DMS114 treated with DMSO at 0.1 percent for 48 hours (cell line): ENCODE data around the gene CIAO2A.
"Not testable (repeated sequence)": the region's sequence is repeated elsewhere in the genome, so short reads cannot be mapped to it uniquely, and the experiment has no call there.

Experiments
- DNase-seq: peaks from one replicate; lab custom pipeline; 2025; ENCODE audit not compliant: unreplicated experiment; lab: John Stamatoyannopoulos, UW

The CIAO2A gene

DNA sequence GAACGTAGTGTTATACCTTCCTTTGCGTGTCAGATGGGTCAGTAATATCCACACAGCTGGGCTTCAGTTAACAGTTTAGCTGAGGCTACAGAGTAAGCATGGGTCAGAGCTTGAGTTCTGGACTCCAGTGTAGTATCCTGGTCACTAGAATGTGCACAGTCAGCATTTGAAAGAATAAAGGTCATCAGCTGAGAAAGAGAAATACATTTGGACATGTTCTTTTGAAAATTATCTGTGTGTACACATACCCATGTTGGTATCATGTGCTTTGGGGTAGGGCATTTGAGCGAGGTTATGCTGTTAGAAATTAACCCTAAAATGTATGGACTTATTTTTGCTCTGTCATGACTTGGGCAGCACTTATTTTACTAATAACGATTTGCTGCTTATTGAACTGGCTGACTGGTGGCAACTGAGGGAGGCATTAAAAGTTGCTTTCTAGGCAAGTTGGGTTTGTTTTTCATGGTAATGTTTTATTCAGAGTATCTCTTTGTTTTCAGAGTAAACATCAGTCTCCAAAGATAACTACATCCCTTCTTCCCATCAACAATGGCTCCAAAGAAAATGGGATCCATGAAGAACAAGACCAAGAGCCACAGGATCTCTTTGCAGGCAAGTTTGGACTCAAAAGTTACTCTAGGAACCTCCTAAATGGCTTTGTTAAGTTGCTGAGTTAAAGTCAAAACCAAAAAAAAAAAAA is 18.6 kb upstream of the CIAO2A start:
- DNase-seq, result no peak

DNA sequence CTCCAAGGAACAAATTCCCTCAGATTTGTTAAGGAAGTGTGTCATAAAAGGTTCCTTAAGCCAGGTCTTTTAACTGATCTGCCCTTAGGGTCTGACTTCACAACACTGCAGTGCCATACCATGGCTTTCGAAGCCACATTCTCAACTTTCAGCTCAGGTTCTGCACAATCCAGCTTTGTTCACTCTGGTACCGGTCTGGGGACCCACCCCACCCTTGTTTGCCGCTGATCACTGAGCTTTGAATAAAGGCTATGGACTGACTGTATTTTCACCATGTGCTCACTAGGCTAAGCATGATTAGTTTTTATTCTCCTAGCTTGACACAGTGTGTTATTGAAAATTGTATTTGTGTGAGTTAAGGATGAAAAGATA is 18.0 kb upstream of the CIAO2A start:
- DNase-seq, result no peak

DNA sequence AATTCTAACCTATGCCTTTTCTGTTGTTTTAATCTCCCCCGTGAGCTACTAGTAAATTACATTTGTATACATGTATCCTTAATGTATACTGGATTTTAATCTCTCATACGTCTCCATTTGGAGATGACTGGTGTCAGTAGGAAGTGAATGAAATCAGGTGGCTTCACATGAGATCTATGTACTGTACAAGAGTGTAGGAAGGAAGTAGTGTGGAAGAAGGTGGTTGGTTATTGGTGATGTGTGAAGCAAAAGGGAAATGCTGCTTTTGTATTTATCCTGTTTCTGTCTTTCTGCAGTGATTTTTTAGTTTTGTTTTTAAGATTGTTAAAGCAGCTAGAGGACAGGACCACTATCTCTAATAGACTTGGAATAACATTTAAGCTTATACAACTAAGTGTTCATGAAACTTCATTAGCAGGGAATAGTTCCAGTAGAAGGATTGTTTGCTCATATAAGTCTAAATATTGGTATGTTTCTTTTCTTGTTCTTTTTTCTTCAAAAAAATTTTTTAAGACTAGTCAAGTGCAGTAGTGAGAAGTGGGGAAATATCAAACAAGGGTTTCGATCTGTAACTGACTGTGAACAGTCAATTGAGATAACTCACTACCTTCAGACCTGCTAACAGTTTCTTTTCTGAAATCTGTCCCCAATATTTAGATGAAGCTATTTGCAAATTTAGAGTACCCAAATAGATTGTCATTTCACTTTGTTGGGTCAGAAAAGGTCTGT is 17.5 kb upstream of the CIAO2A start:
- no peak for DNase-seq

DNA sequence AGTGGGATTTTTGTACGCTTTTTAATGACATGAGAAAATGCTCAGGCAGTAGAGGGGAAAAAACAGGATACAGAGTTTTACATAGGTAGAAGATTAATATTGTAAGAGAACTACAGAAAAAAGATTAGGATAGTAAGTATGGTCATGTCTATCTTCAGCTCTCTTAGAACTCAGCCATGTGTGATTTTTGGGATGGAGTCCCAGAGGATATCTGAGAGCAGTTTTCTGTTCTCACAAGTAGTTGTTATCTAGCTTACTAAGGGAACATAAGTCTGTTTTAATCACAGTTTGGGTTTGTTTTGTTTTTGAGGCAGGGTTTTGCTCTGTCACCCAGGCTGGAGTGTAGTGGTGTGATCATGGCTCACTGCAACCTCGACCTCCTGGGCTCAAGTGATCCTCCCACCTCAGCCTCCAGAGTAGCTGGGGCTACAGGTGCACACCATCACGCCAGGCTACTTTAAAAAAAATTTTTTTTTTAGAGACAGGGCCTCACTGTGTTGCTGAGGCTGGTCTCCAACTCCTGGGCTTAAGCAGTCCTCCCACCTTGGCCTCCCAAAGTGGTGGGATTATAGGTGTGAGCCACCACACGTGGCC is 16.6 kb upstream of the CIAO2A start:
- not testable (repeated sequence) for DNase-seq

DNA sequence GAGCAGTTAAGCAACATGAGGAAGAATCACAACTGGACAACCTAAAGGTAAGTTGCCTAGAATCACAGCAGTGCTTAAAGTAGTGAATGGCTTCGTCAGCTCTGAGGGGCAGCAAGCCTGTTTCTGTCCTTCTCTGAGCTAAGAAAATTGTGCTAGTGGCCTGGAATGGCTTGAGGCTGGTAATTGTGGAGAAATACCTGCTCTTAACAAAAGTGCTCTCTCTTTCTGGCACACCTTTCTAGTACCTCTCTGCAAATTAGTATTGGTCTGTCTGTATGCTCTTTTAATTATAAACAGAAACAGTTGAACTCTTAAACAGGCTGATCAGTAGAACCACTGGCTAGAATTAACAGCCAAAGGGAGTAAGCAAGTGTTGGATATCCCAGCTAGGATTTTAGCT is 13.7 kb upstream of the CIAO2A start:
- DNase-seq, result no peak

DNA sequence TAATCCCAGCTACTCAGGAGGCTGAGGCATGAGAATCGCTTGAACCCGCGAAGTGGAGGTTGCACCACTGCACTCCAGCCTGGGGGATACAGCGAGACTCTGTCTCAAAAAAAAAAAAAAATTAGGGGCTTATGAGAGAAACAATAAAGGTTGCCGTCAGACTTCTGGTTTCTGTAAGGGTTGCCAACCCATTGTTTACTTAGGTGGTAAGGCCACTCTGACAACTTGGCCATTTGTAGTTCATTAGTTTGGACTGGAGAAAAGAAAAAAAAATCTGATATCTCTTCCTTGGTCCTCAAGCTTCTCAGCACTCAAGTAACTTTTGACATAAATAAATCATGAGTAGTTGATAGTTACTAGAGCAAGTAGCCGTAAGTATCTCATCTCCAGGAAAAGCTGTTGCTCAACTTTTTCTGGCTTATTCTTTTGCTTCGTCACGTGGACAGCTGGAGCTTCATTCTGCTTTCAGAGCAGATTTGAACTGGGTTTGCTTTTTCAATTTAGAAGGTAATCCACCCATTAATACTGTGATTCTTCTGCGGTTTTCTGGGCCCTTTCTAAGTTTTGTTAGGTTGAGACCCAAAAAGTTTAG is 11.6 kb upstream of the CIAO2A start:
- no peak for DNase-seq

DNA sequence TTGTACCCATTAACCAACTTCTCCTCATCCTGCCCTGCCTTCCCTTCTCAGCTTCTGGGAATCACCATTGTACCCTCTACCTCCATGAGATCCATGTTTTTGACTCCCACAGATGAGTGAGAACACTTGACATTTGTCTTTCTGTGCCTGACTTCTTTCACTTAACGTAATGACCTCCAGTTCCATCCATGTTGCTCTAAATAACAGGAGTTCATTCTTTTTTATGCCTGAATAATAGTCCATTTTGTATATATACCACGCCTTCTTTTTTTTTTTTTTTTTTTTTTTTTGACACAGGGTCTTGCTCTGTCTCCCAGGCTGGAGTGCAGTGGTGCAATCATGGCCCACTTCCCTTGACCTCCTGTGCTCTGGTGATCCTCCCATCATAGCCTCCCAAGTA is 8.9 kb upstream of the CIAO2A start:
- DNase-seq, result no peak

DNA sequence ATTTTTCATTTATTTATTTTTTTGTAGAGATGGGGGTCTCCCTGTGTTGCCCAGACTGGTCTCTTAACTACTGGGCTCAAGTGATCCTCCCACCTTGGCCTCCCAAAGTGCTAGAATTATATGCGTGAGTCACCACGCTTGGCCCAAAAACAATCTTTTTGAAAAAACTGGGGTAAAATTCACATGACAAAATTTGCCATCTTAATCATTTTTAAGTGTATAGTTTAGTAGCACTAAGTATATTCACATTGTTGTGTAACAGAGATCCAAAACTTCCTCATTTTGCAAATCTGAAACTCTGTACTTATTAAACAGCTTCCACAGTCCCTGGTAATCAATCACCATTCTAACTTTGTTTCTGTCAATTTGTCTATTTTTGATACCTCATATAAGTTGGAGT is 7.3 kb upstream of the CIAO2A start:
- no peak for DNase-seq

DNA sequence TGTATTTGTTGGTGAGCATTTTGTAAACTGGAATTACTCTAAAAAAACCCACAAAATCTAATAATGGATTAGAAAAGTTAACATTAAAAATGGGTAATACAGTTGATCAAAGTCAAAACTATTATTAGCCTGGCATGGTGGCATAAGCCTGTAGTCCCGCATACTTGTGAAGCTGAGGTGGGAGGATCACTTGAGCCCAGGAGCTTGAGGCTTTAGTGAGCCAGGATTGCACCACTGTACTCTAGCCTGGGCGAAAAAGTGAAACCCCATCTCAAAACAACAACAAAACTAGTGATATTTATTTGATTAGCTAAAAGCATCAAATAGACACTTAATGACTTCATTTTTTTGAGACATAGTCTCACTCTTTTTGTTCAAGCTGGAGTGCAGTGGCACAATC is 5.7 kb upstream of the CIAO2A start:
- DNase-seq, result no peak

DNA sequence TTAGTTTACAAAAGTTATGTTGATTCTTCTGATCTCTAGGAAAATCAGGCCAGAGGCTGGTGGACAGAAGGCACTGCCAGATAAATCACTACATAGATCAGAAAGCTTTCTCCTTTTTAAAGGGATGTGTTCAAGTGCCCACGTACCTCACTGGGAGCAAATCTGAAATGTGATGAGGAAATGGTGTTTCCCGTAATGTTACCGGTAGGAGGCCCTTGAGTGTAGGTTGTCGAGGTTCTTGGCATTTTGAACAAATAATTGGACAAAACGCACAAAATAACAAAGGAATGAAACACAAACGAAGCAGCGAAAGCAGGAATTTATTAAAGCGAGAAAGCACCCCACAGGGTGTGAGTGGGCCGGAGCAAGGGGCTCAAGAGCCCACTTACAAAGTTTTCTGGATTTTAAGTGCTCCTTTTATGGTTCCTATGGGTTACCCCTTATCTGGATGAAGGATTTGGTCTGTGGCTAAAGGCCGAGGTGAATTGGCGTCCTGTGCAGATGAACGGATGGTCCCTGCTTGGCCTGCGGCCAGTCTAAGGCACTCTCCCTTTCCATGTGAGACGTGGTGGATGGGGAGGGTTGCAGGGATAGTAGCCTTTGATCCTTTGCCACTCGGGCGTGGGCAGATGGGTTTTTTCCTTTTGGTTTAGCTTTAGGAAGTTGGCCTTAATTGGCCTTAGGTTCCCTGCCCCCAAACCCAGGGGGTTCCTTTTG is 3.2 kb upstream of the CIAO2A start:
- DNase-seq, result peak; percentile 39

DNA sequence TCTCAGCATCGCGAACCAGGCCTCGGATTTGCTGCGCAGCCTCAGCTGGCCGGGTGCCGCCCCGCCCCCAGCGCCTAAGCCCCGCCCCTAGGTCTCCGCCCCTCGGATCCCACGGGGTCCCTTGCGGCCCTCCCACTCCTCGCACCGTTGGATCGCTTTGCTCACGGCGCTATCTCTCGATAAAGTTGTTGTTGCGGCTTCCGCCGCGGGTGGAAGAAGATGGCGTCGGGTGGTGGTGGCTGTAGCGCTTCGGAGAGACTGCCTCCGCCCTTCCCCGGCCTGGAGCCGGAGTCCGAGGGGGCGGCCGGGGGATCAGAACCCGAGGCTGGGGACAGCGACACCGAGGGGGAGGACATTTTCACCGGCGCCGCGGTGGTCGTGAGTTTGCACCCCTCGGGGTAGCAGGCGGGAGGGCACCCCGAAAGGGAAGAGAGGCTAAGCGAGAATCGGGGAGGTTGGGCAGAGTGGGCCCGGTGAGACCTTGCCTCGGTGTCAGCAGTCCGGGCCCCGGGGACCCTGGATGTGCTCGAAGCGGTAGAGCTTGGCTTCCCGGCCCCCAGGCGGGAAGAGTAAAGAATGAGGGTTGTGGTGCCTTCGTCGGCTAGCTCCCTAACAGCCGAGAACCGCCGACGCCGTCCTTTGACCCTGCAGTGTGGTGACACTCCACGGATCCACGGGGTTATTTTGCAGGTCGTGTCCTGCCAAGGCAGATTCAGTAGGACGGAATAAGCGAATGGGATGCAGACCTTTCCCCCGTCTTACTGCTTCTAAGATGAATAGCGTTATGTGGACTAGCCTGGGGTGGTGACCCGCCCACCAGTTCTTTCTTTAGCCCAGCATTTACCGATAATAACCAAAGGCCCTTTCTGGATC is 2.4 kb upstream of the CIAO2A start, which contains the start of gene SNX1:
Gene SNX1 (plus strand): TSS at position 188 of the 873 bp plus-strand sequence. CDS start 32 bp downstream, at position 220.
- DNase-seq, result peak; percentile 92

DNA sequence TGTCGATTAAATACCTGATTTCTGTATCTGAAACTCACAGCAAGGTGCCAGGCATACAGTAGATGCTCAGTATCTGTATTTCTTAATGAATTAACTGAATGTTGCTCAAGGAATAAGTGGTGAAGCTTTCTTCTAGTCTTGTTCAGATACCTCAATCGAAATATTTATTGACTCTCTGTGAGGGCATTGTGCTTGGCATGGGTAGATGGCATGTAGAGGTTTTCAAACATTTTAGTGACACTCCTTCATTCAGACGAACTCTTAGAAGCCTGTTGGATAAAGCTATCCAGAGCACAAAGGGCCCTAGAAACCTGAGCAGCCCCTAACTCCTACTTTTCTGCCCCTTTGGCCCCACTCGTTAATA is 1.8 kb upstream of the CIAO2A start:
- DNase-seq, result no peak

DNA sequence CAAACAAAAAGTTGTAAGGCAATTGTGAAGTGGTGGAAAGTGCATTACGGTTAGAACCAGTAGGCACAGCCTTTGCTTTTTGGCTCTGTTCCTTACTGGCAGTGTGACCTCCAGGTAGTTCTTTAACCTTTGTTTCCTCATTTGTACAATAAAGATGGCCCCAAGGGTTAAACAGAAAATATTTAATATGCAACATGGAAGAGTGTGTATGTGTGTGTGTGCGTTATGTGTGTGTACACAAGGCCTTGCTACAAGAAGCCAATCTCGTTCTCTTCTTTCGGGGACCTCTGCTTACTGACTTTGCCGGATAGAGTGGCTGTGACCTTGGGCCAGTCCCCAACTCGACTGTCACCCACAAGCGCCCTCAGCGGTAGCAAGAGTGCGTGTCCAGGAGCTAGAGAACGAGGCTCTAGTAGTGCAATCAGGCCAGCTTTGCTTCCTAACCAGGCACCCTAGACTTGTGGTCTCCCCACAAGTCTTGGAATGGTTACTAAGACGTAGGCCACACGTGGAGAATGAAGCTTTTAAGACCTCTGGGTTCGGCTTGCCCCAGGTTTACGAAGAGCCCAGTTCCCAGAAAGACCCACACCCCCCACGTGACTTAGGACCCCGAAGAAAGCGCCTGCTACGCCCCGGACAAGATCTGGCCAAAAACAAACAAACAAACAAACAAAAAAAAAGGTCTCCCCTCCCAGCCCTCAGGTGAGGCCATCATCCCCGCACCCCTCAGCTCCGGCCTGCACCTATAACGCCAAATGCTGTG is 593 bp downstream of the CIAO2A start:
- DNase-seq, result peak; percentile 48

DNA sequence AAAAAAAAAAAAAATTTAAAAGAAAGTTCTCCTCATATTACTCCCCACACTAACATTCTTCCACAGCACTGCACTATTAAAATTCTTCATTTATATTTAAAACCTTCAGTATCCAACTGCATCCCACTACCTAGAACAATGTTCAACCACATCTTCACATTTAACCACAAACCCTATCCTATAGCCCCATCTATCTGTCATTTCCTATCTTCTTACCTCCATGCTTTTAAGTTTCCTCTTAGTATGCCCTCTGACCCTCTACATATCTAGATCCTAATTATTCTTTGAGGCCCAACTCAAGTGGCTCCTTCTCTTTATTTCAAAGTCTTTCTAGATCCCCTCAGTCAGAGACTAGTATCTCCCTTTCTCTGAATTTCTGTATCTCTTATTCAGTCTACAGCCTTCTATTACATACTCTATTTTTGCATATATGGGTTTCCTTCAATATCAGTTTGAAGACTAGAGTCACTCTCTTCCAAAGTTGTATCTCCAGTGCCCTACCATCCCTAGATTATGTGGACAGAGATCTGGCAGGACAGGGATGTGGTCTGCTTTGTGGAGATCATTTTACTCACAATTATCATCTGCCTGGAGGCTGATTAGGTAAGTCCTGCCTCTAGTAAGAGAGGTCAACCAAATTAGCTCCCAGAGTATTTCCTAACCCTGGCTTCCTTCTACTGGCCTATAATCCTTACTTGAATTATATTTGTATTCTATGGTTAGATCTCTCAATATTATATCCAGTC is 1.4 kb downstream of the CIAO2A start:
- DNase-seq, result no peak

DNA sequence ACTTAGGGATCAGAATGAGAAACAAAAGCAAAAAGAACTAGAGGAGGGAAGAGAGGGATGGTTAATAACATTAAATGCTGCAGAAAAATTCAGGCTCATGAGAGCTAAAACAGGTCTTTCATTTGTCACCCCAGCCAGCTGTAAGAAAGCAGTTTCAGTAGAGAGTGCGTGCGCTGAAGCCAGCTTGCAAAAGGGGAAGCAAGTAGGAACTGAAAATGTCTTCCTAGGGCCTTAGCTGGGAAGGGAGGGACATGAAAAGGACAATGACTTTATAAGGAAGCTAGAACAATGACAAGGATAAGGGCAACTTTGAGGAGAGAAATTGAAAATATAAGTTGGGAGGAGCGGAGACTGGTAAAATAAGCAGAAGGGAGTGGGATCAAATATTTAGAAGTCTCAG is 3.1 kb downstream of the CIAO2A start:
- DNase-seq, result no peak

DNA sequence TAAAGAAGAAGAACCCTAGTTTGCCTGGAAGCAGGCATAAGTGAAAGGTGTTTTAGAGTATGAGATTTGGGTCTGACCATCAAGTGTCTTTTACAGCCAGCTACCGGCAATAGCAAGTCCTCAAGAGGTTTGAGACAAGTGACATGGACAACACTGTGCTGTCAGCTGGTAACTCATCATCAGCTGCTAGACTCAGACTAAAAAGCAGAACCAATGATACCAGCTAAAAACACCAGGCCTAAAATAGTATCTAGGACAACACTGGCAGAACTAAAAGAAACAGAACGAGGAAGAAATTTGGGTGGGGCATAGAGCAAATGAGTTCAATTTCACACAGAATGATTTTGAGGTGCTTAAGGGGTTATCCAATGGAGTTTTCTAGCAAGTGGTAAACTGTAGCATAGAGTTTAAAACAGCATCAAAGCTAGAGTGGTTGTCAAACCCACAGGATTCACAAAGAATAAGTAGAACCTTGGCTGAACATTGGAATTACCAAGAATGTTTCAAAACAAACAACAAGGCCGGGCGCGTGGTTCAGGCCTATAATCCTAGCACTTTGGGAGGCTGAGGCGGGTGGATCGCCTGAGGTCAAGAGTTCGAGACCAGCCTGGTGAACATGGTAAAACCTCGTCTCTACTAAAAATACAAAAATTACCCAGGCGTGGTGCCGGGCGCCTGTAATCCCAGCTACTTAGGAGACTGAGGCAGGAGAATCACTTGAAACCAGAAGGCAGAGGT is 3.9 kb downstream of the CIAO2A start:
- no peak for DNase-seq

DNA sequence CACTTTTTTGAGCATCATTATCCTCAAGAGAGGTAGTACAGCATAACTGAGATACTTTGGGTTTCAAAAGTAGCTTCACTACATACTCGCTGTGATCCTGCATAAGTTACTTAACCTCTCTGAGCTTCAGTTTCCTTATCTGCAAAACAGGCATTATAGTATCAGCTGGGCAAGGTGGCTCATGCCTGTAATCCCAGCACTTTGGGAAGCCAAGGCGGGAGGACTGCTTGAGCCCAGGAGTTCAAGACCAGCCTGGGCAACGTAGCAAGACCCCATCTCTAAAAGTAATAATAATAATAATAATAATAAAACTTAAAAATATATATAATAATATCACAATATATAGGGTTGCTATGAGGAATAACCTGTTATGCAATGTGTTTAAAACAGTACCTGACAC is 10.9 kb downstream of the CIAO2A start:
- DNase-seq, result no peak

DNA sequence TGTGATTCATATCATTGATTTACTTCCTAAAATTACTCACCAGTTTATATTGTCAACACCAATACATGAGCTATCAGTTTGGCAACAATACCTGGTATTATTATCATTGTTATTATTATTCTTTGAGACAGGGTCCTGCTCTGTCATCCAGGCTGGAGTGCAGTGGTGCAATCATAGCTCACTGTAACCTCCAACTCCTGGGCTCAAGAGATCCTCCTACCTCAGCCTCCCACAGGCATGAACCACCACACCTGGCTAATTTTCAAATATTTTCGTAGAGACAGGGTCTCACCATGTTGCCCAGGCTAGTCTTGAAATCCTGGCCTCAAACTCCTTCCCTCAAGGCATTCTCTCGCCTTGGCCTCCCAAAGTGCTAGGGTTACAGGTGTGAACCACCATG is 20.1 kb downstream of the CIAO2A start:
- not testable (repeated sequence) for DNase-seq
